Measurements from ENCODE around the gene GADD45GIP1.
A peak's percentile ranks its signal among the peaks of the same experiment; 100 is the strongest.
"Not testable (repeated sequence)": the region's sequence is repeated elsewhere in the genome, so short reads cannot be mapped to it uniquely, and the experiment has no call there.

Gene GADD45GIP1

DNA sequence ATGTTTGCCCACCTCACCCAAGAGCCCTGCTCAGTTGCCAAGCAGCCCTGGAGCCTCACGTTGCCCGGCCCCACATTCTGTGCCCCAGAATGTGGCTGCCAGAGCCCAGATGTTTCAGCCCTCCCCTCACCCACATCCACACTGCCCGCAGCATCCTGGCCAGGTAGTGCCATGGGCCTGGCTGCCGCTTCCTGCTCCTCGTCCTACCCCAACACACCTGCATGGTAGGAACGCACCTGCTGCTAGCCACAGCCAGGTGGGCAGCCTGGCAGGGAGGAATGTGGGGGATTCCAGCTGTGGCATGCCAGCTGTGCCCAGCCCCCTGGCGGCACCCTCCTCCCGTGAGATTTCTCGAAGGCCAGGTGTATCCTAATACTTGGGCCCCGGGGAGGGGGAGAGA lies 30.8 kb upstream of the GADD45GIP1 start:
- DNase-seq, result no peak

GRCh38 chr19:12987190-12987589 lies 30.2 kb upstream of the GADD45GIP1 start:
- DNase-seq, result no peak

- no peak for DNase-seq
Observed at GRCh38 chr19:12986726-12987125, 29.7 kb upstream of the GADD45GIP1 start.

DNA sequence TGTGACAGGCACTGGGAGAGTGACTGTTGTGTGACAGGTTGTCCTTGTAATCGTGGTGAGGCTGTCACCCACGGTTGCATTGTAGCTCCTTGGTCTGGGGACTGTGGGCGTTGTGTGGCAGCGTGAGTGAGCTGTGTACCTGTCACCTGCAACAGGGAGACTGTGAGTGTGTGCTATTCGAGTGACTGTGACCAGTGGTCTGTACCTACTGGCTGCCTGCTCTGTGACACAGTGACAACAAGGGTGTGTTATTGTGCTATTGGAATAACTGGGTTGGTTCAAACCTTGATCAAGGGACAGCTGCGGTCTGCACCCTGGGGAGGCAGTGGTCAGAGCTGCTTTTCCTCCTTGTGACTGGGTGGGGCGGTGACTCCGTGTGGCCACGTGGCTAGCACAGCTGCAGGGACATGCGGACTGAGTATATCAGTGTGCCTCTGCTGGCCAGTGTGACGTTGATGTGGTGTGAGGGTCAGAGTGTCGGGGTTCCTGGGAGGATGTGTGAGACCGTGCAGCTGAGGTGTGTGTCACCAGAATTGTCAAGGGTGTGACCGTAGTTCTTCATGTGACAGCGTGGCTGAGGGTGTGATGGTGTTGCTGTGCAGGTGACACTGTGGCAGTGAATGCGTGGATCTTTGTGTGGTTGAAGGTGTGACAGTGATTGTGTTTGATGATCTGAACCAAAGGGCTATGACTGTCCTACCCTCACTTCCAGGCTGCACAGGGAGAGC lies 28.2 kb upstream of the GADD45GIP1 start:
- DNase-seq, result no peak

- DNase-seq, result no peak
Observed at GRCh38 chr19:12984683-12985048, 27.6 kb upstream of the GADD45GIP1 start.

GRCh38 chr19:12984143-12984627 lies 27.2 kb upstream of the GADD45GIP1 start:
- no peak for DNase-seq

- peak; percentile 83 for DNase-seq
Observed at GRCh38 chr19:12983542-12984142, 26.6 kb upstream of the GADD45GIP1 start.

- DNase-seq, result no peak
Observed at GRCh38 chr19:12983091-12983490, 26.1 kb upstream of the GADD45GIP1 start.

DNA sequence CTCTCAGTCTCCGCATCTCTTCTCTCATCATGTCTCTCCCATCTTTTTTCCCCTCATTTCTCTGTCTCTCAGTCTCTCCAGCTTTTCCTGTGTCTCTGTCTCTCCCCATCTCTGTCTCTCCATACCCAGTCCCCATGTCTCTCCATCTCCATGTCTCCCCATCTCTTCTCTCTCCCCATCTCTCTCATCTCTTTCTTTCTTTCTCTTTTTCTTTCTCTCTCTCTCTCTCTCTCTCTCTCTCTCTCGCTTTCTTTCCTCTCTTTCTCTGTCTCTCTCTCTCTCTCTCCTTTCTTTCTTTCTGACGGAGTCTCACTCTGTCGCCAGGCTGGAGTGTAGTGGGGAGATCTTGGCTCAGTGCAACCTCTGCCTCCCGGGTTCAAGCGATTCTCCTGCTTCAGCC lies 25.6 kb upstream of the GADD45GIP1 start:
- no peak for DNase-seq

DNA sequence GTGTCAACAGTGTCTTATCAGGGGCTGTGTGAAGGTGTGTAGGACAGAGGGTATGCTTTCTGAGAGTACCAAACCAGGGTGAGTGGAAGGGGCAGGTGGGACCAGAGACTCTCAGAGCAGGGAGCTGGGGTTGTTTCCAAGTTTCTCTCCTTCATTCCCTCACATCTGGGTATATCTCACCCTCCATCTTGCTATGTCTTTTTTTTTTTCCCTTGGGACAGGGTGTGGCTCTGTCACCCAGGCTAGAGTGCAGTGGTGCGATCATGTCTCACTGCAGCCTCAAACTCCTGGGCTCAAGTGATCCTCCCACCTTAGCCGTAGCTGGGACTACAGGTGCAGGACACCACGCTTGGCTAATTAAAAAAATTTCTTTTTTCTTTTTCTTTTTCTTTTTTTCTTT lies 23.0 kb upstream of the GADD45GIP1 start:
- DNase-seq, result no peak

GRCh38 chr19:12976109-12976508 lies 19.1 kb upstream of the GADD45GIP1 start:
- not testable (repeated sequence) for DNase-seq

DNA sequence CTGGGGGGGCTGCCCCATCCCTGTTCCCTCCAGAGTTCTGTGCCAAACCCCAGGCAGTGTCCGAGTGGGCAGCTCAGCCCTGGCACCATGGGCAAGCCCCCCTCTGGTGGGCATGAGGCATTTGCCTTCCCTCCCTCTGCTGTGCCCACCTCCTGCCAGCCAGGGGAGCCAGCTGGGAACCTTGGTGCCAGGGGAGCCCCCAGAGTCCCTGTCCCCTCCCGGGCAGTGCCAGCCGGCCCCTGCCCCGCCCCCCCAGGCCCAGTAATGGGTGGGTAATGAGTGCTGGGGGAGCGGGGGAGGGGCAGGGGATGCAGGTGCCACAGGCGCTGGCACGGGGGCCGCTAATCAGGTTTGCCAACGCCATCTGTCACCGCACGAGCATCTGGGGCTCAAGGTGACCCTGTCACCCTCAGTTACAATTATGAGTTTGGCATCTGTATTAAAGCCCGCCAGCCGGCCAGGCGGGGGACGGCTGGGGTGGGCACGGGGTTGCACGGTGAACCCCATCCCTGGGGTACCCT lies 18.3 kb upstream of the GADD45GIP1 start:
- no peak for DNase-seq

DNA sequence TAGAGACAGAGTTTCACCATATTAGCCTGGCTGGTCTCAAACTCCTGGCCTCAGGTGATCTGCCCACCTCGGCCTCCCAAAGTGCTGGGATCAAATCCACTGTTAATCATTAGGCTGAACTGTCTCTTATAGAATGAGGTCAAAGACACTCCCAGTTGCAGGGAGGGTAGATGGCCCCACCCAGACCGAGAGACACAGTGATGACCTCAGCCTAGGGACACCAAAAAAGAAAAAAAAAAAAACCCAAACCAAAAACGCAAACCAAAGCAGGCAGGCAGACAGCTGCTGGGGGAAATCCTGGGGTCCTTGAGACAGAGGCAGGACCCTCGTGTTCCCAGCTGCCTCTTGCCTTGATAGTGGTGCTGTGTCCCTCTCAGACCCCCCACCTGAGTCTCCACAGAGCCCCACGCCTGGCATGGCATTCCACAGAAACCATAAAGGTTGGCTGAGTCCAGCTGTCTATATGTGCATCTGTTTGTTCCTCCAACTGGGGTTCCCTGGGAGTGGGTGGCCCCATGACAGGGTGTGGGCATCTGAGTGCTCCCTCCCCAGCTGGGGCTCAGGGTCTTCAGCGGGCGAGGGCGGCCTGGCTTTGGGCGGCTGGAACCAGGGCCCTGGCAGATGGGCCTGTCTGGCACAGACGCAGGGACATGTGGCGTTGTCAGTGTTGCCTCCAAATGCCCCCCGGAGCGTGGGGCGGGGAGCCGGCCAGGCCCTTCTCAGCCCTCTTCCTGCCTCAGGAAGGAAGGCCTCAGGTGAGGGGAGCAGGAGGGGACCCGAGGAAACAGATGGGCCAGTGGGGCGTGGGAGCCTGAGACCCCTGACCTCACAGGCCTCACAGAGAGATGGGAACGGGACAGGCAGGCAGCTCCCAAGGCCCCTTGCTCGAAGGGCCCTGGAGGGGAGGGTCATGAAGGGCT lies 17.5 kb upstream of the GADD45GIP1 start:
- no peak for DNase-seq

DNA sequence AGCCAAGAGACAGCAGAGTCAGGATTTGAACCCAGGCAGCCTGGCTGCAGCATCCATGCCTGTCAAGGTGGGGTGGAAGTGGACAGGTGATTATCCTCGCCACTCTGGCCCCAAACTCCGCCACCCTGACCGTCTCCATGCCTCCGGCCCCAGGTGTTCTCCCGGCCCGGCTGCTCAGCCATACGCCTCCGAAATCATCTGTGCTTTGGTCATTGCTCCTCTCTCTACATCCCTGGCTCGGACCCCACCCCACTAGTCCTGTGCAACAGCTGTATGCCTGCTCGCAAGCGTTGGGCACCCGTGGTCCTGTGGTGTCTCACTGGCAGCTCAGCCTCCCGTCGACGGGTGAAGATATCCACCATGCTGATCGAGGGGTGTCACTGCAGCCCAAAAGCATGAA lies 16.2 kb upstream of the GADD45GIP1 start:
- DNase-seq, result no peak

GRCh38 chr19:12970070-12970820 lies 13.2 kb upstream of the GADD45GIP1 start:
- no peak for DNase-seq

GRCh38 chr19:12969292-12969988 lies 12.4 kb upstream of the GADD45GIP1 start, which contains the start of gene DAND5:
Gene DAND5, plus strand, starts transcription at chr19:12969576. Its CDS starts 85 bp downstream, at chr19:12969661.
- DNase-seq, result no peak

DNA sequence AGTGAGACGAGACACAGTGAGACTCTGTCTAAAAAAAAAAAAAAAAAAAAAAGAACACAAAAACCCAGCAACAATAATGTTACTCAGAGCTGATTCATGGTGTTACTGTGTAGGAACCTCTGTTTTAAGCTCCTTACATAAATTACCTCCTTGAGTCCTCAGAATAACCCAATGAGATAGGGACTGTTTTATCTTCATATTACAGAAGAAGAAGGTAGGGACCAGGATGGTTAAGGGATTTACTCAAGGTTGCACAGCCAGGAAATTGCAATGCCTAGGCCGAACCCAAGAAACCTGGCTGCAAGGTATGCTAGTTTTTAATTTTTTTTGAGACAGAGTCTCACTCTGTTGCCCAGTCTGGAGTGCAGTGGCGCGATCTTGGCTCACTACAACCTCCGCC lies 10.9 kb upstream of the GADD45GIP1 start:
- no peak for DNase-seq

GRCh38 chr19:12965812-12966135 lies 8.8 kb upstream of the GADD45GIP1 start:
- no peak for DNase-seq

- DNase-seq, result peak; percentile 83
Observed at GRCh38 chr19:12965017-12965811, 8.2 kb upstream of the GADD45GIP1 start.

DNA sequence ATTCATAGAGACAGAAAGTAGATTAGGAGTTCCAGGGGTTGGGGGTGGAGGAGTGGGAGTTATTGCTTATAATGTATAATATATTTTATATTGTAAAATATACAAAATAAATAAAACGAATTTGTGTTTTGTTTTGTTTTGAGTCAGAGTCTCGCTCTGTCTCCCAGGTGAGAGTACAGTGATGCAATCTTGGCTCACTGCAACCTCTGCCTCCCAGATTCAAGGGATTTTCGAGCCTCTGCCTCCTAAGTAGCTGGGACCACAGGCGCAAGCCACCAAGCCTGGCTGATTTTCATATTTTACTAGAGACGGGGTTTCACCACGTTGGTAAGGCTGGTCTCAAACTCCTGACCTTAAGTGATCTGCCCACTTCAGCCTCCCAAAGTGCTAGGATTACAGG lies 2.5 kb upstream of the GADD45GIP1 start:
- DNase-seq, result no peak

DNA sequence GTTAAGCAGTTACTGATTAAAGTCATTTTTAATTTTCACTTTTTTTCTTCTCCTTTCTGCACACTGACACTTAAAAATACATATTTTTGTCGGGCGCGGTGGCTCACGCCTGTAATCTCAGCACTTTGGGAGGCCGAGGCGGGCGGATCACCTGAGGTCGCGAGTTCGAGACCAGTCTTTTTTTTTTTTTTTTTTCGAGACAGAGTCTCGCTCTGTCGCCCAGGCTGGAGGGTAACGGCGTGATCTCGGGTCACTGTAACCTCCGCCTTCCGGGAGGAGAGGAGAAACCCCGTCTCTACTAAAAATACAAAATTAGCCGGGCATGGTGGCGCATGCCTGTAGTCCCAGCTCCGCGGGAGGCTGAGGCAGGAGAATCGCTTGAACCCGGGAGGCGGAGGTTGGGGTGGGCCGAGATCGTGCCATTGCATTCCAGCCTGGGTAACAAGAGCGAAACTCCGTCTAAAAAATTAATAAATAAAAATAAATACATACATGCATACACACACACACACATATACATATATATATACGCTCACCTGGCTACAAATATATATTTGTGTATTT lies 448 bp upstream of the GADD45GIP1 start:
- DNase-seq, result not testable (repeated sequence)
